ENCODE results near the gene MVD. TPM values are rescaled to one million over a fixed set of nuclear protein-coding genes. Genes with fewer than 3 reads are reported as not detected.

MVD gene
- total RNA-seq, 2 donors from 2014 or later: 34.7 to 40.0 TPM

DNA sequence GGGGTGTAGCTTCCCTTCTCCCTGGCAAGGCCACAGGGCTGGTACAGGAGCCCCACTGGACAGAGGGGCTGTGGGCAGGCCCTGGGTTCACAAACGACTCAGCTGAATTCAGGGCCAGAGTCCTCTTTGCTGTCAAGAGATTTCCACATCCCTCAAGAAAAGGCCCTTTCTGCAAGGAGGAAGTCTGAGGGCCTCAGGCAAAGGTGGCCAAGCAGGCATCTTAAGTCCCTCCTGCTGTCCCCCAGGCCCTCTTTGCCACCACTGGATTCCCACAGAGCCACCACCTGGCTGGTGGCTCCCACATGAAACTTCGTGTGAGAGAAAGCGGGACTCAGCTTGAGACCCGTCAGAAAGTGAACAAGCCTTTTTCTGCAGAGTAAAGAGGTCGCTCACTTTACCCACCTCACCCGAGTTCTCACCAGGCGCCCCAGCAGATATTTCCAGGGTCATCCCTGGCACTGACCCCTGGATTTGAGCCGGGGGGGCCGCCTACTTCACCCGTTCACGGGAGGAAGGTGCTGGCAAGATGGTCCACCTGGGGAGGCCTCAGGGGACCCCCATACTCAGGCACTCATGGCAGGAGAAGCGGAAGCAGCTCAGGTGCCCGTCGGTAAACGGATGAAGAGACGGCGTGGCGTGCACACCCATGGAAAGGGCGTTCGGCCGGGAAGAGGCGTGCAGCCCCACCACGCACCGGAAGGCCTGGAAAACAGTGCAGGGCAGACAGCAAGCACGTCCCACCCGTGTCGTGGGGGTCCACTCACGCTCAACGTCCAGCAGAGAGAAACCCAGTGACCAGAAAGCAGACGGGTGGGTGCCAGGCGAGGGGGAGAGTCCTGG lies 39.7 kb upstream of the MVD start:
- TF ChIP-seq, protein P1, sequence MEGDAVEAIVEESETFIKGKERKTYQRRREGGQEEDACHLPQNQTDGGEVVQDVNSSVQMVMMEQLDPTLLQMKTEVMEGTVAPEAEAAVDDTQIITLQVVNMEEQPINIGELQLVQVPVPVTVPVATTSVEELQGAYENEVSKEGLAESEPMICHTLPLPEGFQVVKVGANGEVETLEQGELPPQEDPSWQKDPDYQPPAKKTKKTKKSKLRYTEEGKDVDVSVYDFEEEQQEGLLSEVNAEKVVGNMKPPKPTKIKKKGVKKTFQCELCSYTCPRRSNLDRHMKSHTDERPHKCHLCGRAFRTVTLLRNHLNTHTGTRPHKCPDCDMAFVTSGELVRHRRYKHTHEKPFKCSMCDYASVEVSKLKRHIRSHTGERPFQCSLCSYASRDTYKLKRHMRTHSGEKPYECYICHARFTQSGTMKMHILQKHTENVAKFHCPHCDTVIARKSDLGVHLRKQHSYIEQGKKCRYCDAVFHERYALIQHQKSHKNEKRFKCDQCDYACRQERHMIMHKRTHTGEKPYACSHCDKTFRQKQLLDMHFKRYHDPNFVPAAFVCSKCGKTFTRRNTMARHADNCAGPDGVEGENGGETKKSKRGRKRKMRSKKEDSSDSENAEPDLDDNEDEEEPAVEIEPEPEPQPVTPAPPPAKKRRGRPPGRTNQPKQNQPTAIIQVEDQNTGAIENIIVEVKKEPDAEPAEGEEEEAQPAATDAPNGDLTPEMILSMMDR (IDR thresholded peaks at IDR 0.05): no peak
- TF ChIP-seq POLR2AphosphoS5 (IDR thresholded peaks at IDR 0.05): no peak
- H3K4me3 ChIP-seq: no peak overlapping the region
- no peaks in the 10 kb centered on the region for H3K27me3 ChIP-seq (replicated peaks; ENCODE audit: insufficient read depth)
- DNase-seq (ENCODE audit: low spot score): no peak
- intact Hi-C loops (cut with DNase I): no loop called here
- no peak overlapping the region for H3K27ac ChIP-seq
- 90% methylated on average over 31 of the region's 31 CpGs for WGBS
- H3K9me3 ChIP-seq: no peaks in the 10 kb centered on the region
- peaks cover 2% of the 10 kb centered on the region for H3K4me1 ChIP-seq (replicated peaks)
- H3K36me3 ChIP-seq: no peaks in the 10 kb centered on the region

DNA sequence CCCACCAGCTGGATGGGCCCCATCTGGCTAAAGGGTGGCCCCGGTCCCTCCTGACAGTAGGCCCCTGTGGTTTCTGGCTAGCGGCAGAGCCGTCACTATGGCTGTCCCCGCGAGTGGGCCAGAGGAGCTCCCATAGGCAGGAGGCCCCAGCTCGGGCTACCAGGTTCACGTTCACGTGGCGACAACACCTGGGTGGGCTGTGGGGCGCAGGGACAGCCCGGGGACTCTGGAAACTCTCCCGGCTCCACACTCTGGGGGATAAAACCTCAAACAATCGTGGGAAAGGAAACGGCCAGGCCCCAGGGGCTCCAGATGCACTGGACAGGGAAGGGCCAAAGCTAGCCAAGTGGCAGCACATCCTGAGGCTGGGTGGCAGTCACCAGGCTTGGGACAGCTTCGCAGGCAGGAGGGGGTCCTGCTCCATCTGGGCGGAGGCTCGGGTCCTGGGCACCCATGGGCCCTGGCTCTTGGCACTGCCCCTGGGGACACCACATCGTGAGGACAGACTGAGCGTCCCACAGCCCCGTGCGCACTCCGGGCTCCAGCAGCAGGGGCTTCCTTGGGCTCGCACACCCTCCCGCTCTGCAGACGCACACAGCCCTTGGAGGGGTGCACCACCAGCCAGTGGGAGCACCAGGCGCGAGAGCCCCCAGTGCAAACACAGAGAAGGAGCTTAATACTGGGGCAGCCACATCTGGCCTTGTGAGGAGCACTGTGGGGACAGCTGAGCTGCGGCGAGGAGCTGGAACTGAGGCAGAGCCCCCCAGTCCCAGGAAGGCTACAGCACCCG lies 38.9 kb upstream of the MVD start:
- WGBS: 84% methylated on average over 27 of the region's 30 CpGs
- Histone ChIP-seq H3K4me1 (replicated peaks) (peaks cover 2% of the 10 kb centered on the region), H3K27me3 (replicated peaks; ENCODE audit: insufficient read depth) (no peaks in the 10 kb centered on the region), H3K9me3 (no peaks in the 10 kb centered on the region), H3K27ac (no peak overlapping the region), H3K36me3 (no peaks in the 10 kb centered on the region), H3K4me3 (no peak overlapping the region)
- TF ChIP-seq POLR2A (IDR thresholded peaks at IDR 0.05): no peak
- TF ChIP-seq, protein P1 (IDR thresholded peaks at IDR 0.05): no peak
- no peak for TF ChIP-seq POLR2AphosphoS5 (IDR thresholded peaks at IDR 0.05)
- intact Hi-C loops (cut with DNase I): no loop called here
- DNase-seq (ENCODE audit: low spot score): no peak

DNA sequence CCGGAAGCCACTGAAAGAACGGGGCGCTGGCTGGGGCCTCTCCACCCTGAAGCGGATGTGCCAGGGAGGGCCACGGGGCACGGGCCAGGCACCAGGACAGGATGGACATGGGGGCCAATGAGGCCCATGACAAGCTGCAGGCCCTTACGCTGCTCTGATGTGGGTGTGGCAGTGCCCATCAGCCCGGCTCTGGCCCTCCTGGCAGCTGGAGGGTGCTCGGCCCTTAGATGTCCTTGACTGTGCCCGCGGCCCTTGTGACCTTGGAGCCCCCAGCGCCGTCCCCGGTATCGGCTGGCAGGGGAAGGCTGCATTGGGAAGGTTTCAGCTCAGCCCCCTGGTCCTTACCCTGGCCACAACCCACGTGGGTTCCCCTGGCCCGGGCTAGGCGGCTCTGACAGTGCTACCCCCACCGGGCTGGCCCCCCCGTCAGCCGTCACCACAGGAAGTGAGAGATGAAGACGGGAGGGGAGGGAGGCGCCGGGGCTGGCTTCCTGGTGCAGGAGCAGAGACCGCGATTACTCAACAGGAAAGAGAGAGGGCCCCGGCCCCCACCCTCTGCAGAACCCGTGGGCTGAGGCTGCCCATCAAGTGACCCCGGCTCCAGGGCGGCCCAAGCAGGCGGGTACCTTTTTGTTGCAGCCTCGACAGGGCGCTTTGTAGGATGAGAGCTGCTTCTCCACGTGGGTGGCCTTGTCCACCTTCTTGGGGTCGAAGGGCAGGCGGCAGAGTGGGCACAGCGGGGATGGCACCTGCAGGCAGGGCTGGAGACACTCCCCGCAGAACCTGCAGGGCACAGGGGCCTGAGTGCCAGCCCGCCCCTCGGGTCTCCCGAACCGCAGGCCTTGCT lies 38.0 kb upstream of the MVD start:
- Histone ChIP-seq H3K36me3 (no peaks in the 10 kb centered on the region), H3K9me3 (no peaks in the 10 kb centered on the region), H3K27ac (no peak overlapping the region), H3K27me3 (replicated peaks; ENCODE audit: insufficient read depth) (no peaks in the 10 kb centered on the region), H3K4me3 (no peak overlapping the region), H3K4me1 (replicated peaks) (peaks cover 2% of the 10 kb centered on the region)
- WGBS: 59% methylated on average over 28 of the region's 42 CpGs
- peak; percentile 46 for DNase-seq (ENCODE audit: low spot score)
- intact Hi-C loops (cut with DNase I): no loop called here
- TF ChIP-seq, protein P1 (IDR thresholded peaks at IDR 0.05): no peak
- TF ChIP-seq POLR2AphosphoS5 (IDR thresholded peaks at IDR 0.05) (peak; percentile 30), POLR2A (IDR thresholded peaks at IDR 0.05) (no peak)

DNA sequence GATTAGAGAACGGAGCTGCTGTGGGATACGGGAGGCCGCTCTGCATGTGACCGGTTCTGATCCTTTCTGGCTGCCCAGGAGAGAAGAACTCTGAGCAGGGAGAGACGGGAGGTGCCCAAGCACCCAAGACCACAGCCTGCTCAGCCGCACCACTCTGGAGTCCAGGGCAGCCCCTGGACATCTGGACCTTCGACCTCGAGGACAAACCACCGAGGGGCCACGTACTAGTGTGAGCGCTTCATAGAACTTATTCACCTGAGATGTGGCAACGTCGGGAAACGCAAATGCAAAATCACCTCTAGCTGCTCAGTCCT lies 37.4 kb upstream of the MVD start:
- H3K4me1 ChIP-seq (replicated peaks): peaks cover 2% of the 10 kb centered on the region
- WGBS: 84% methylated on average over 14 of the region's 14 CpGs
- H3K9me3 ChIP-seq: no peaks in the 10 kb centered on the region
- H3K27ac ChIP-seq: no peak overlapping the region
- no peaks in the 10 kb centered on the region for H3K36me3 ChIP-seq
- DNase-seq (ENCODE audit: low spot score): no peak
- intact Hi-C loops (cut with DNase I): no loop called here
- H3K27me3 ChIP-seq (replicated peaks; ENCODE audit: insufficient read depth): no peaks in the 10 kb centered on the region
- TF ChIP-seq POLR2AphosphoS5 (IDR thresholded peaks at IDR 0.05) (no peak), POLR2A (IDR thresholded peaks at IDR 0.05) (no peak)
- TF ChIP-seq, protein P1 (IDR thresholded peaks at IDR 0.05): no peak
- no peak overlapping the region for H3K4me3 ChIP-seq
